ENCODE results near the gene GPC5.
"Not testable (repeated sequence)": the region's sequence is repeated elsewhere in the genome, so short reads cannot be mapped to it uniquely, and the experiment has no call there.

Gene GPC5

GRCh38 chr13:92514420-92515125 lies 1116.2 kb downstream of the GPC5 start:
- no peak for DNase-seq

- DNase-seq = not testable (repeated sequence)
These were observed 1118.5 kb downstream of the GPC5 start for GRCh38 chr13:92516878-92517277.

- DNase-seq = not testable (repeated sequence)
These were observed 1120.2 kb downstream of the GPC5 start for GRCh38 chr13:92518622-92519021.

GRCh38 chr13:92530364-92530763 lies 1131.9 kb downstream of the GPC5 start:
- DNase-seq = no peak

GRCh38 chr13:92535222-92536006 lies 1137.0 kb downstream of the GPC5 start:
- DNase-seq = no peak

GRCh38 chr13:92537471-92537870 lies 1139.0 kb downstream of the GPC5 start:
- no peak for DNase-seq

GRCh38 chr13:92538164-92538563 lies 1139.7 kb downstream of the GPC5 start:
- no peak for DNase-seq

- DNase-seq = not testable (repeated sequence)
These were observed 1140.7 kb downstream of the GPC5 start for GRCh38 chr13:92539148-92539547.

- DNase-seq = no peak
These were observed 1148.8 kb downstream of the GPC5 start for GRCh38 chr13:92547266-92547665.

GRCh38 chr13:92549276-92549675 lies 1150.9 kb downstream of the GPC5 start:
- DNase-seq = no peak

- DNase-seq = no peak
These were observed 1155.2 kb downstream of the GPC5 start for GRCh38 chr13:92553470-92554114.

GRCh38 chr13:92560883-92561282 lies 1162.5 kb downstream of the GPC5 start:
- DNase-seq = no peak

GRCh38 chr13:92564942-92565341 lies 1166.5 kb downstream of the GPC5 start:
- no peak for DNase-seq

- no peak for DNase-seq
These were observed 1168.3 kb downstream of the GPC5 start for GRCh38 chr13:92566767-92567166.

GRCh38 chr13:92572190-92572589 lies 1173.8 kb downstream of the GPC5 start:
- no peak for DNase-seq

- no peak for DNase-seq
These were observed 1175.1 kb downstream of the GPC5 start for GRCh38 chr13:92573467-92574057.

GRCh38 chr13:92574499-92574898 lies 1176.1 kb downstream of the GPC5 start:
- no peak for DNase-seq

- DNase-seq = no peak
These were observed 1177.4 kb downstream of the GPC5 start for GRCh38 chr13:92575777-92576176.

GRCh38 chr13:92578358-92578757 lies 1179.9 kb downstream of the GPC5 start:
- no peak for DNase-seq

- no peak for DNase-seq
These were observed 1191.5 kb downstream of the GPC5 start for GRCh38 chr13:92589955-92590354.

- no peak for DNase-seq
These were observed 1192.1 kb downstream of the GPC5 start for GRCh38 chr13:92590503-92590908.

- no peak for DNase-seq
These were observed 1192.7 kb downstream of the GPC5 start for GRCh38 chr13:92591117-92591516.

GRCh38 chr13:92592757-92593156 lies 1194.3 kb downstream of the GPC5 start:
- no peak for DNase-seq
